Osteoblast (primary cell): ENCODE measurements around the gene PDZRN3. TPM values are rescaled to one million over a fixed set of nuclear protein-coding genes. Genes with fewer than 3 reads are reported as not detected.
A peak's percentile ranks its signal among the peaks of the same experiment; 100 is the strongest.

Source experiments
- DNase-seq: peaks from one replicate; pipeline ENCODE4 v3.0.0; 2011; ENCODE audit warnings: low spot score, mixed read lengths; ENCODE audit not compliant: insufficient read length; ENCODE audit errors: missing footprints
- H2AFZ ChIP-seq: 2 replicates; pipeline ENCODE4 v1.6.0; 2011; ENCODE audit warnings: mild to moderate bottlenecking, low read length
- H3K27ac ChIP-seq: 2 replicates; pipeline ENCODE4 v1.5.1; 2011; ENCODE audit warnings: mild to moderate bottlenecking, low read depth, low read length, moderate library complexity
- H3K27me3 ChIP-seq: 2 replicates; pipeline ENCODE4 v1.6.0; 2012; ENCODE audit warnings: mild to moderate bottlenecking, control low read depth, inconsistent platforms, low read length, moderate library complexity; ENCODE audit not compliant: insufficient read depth
- H3K36me3 ChIP-seq: 2 replicates; pipeline ENCODE4 v1.5.1; 2011; ENCODE audit warnings: mild to moderate bottlenecking, low read length, control low read depth, moderate library complexity; ENCODE audit not compliant: insufficient read depth
- H3K4me1 ChIP-seq: 2 replicates; pipeline ENCODE4 v1.5.1; 2011; ENCODE audit warnings: mild to moderate bottlenecking, low read length, control low read depth, moderate library complexity; ENCODE audit not compliant: insufficient read depth
- H3K4me2 ChIP-seq: 2 replicates; pipeline ENCODE4 v1.6.0; 2011; ENCODE audit warnings: mild to moderate bottlenecking, low read length; ENCODE audit not compliant: insufficient read depth
- H3K4me3 ChIP-seq: fragments of 200-600 bp; sonication (generic); 3 replicates; pipeline ENCODE4 v1.5.1; 2012; ENCODE audit warnings: mild to moderate bottlenecking, low read length, inconsistent platforms; ENCODE audit not compliant: insufficient read depth
- H3K79me2 ChIP-seq: 2 replicates; pipeline ENCODE4 v1.6.0; 2012; ENCODE audit warnings: mild to moderate bottlenecking, low read length, control low read depth, inconsistent platforms; ENCODE audit not compliant: insufficient read depth
- H3K9me3 ChIP-seq: 2 replicates; pipeline ENCODE4 v1.5.1; 2011; ENCODE audit warnings: low read depth, low read length, control low read depth
- H4K20me1 ChIP-seq: 2 replicates; pipeline ENCODE4 v1.6.0; 2012; ENCODE audit warnings: mild to moderate bottlenecking, low read length, control low read depth; ENCODE audit not compliant: insufficient read depth
- CTCF ChIP-seq: IDR thresholded peaks from 2 replicates; pipeline ENCODE4 v1.5.1; 2011; ENCODE audit warnings: mild to moderate bottlenecking, low read depth, low read length, moderate library complexity; ENCODE audit errors: extremely low read depth
- total RNA-seq: library from RNA; depleted of rRNA; stranded (reverse); fragments of >200 nt; gene quantifications from 2 replicates; pipeline ENCODE4 v1.2.3, GENCODE V29; 2012

PDZRN3 gene
- total RNA-seq, 1 donor: 26.4 TPM

- H3K4me2 ChIP-seq: no peak overlapping the region
- no peak overlapping the region for H2AFZ ChIP-seq
- no peak overlapping the region for H3K4me3 ChIP-seq
- H3K36me3 ChIP-seq: no peaks in the 10 kb centered on the region
- no peak for DNase-seq
- no peaks in the 10 kb centered on the region for H3K79me2 ChIP-seq
- H4K20me1 ChIP-seq: peaks cover 20% of the 10 kb centered on the region
- no peak overlapping the region for H3K27ac ChIP-seq
- H3K27me3 ChIP-seq: no peaks in the 10 kb centered on the region
- no peak for TF ChIP-seq CTCF
- peaks cover 8% of the 10 kb centered on the region for H3K4me1 ChIP-seq
- H3K9me3 ChIP-seq: no peaks in the 10 kb centered on the region
Measured at GRCh38 chr3:73411545-73411944, 213.2 kb downstream of the PDZRN3 start.

DNA sequence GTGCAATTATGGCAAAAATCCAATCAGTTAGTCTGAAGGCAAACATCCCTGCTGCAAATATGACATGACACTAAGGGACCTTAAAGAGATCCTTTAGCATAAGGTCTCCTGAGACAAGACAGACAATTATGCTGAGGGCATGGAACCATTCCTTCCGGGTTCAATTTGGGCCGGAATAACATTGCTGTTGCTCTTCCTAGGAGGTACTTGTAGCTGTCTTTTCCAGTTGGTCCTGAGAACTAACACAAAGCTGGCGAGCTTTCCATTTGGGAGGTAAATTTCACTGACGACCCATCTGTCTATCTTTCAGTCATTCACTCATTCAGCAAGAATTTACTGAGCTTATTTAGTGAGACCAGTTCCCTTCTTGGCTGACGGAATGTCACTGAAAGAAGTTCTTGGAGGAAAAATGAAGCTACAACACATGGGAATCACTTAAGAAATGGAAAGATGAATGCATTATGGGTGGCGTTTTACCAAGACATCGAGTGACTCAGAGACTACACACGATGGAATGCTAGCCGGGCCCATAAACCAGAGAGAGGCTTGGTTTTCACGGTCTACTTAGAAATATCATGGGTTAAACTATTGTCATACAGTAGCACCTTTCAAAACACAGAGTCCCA, 215.5 kb downstream of the PDZRN3 start:
- no peak for TF ChIP-seq CTCF
- Histone ChIP-seq H3K27ac (no peak overlapping the region), H4K20me1 (peaks cover 15% of the 10 kb centered on the region), H3K4me3 (no peak overlapping the region), H3K27me3 (no peaks in the 10 kb centered on the region), H3K4me2 (peak overlapping the region; percentile 20), H3K4me1 (peaks cover 8% of the 10 kb centered on the region), H2AFZ (no peak overlapping the region), H3K36me3 (no peaks in the 10 kb centered on the region), H3K9me3 (no peaks in the 10 kb centered on the region), H3K79me2 (no peaks in the 10 kb centered on the region)
- DNase-seq: peak; percentile 69

DNA sequence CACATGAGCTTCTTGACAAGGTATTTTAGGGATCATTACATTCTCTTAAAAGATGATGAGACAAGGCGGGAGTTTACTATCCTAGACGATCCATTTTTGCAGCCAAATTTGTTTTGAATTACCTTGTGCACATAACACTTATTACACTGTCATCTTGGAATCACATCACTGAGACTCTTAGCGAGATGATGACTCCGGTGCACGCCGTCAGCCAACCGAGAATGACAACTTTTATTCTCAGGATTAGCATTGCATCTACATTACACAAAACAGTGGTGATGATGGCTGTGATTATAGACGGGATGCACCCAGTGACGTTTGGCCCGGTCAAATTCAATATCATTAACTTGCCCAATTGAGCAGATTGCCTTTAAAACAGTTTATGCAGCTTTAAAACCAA, 216.1 kb downstream of the PDZRN3 start:
- no peaks in the 10 kb centered on the region for H3K79me2 ChIP-seq

GRCh38 chr3:73407577-73407976, 217.2 kb downstream of the PDZRN3 start:
- Histone ChIP-seq H3K4me1 (peaks cover 8% of the 10 kb centered on the region), H3K27ac (no peak overlapping the region), H3K4me3 (no peak overlapping the region), H2AFZ (no peak overlapping the region), H3K79me2 (no peaks in the 10 kb centered on the region), H3K27me3 (no peaks in the 10 kb centered on the region), H4K20me1 (peaks cover 8% of the 10 kb centered on the region), H3K4me2 (no peak overlapping the region), H3K9me3 (no peaks in the 10 kb centered on the region), H3K36me3 (no peaks in the 10 kb centered on the region)
- no peak for TF ChIP-seq CTCF
- DNase-seq: no peak

More for the DNA sequence above, 216.1 kb downstream of the PDZRN3 start:
- no peak overlapping the region for H3K27ac ChIP-seq
- peaks cover 8% of the 10 kb centered on the region for H3K4me1 ChIP-seq
- TF ChIP-seq CTCF: no peak
- no peak for DNase-seq
- no peak overlapping the region for H3K4me3 ChIP-seq
- no peak overlapping the region for H2AFZ ChIP-seq
- H4K20me1 ChIP-seq: peaks cover 12% of the 10 kb centered on the region
- no peaks in the 10 kb centered on the region for H3K9me3 ChIP-seq
- no peaks in the 10 kb centered on the region for H3K36me3 ChIP-seq
- no peaks in the 10 kb centered on the region for H3K27me3 ChIP-seq
- H3K4me2 ChIP-seq: no peak overlapping the region
